GM19397 (cell line): ENCODE measurements around the gene DCAF7.

Experiments used
- ATAC-seq: cut with Tn5 transposase; IDR thresholded peaks from one replicate; pipeline ENCODE4 v1.9.1; 2021; ENCODE audit warnings: mild to moderate bottlenecking, moderate library complexity; ENCODE audit not compliant: unreplicated experiment

DCAF7 gene, protein sequence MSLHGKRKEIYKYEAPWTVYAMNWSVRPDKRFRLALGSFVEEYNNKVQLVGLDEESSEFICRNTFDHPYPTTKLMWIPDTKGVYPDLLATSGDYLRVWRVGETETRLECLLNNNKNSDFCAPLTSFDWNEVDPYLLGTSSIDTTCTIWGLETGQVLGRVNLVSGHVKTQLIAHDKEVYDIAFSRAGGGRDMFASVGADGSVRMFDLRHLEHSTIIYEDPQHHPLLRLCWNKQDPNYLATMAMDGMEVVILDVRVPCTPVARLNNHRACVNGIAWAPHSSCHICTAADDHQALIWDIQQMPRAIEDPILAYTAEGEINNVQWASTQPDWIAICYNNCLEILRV

DNA sequence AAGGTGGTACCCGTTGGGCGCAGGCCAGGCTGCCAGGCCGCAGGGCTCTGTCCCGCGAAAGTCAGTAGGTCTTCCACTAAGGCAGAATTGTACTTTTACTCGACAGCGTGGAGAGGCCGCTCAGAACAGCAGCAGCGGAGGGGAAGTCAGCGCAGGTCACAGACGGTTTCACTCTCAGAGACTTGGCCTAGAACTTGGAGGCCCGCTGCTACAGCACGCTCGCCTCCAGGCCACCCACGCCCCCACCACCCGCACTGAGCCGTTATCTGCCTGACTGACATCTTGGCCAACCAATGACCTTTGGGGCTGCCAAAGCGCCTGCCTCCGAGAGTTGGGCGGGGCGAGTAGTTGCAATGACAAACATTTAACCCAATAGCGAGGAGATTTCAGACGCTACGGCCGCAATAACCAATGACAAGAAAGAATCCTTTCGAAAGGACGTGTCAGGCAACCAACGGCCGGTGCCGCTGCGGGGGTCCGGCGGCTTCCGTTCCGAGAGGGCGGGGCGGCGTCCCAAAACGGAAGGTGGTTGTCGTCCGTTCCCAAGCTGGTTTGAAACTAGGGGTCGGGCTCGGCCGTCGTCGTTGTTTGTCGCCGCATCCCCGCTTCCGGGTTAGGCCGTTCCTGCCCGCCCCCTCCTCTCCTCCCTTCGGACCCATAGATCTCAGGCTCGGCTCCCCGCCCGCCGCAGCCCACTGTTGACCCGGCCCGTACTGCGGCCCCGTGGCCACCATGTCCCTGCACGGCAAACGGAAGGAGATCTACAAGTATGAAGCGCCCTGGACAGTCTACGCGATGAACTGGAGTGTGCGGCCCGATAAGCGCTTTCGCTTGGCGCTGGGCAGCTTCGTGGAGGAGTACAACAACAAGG lies at the start of gene DCAF7:
DCAF7 (plus strand) TSS at position 532 of the 871 bp plus-strand sequence; CDS start at position 733, 201 bp downstream.
- ATAC-seq = peak; percentile 94

DNA sequence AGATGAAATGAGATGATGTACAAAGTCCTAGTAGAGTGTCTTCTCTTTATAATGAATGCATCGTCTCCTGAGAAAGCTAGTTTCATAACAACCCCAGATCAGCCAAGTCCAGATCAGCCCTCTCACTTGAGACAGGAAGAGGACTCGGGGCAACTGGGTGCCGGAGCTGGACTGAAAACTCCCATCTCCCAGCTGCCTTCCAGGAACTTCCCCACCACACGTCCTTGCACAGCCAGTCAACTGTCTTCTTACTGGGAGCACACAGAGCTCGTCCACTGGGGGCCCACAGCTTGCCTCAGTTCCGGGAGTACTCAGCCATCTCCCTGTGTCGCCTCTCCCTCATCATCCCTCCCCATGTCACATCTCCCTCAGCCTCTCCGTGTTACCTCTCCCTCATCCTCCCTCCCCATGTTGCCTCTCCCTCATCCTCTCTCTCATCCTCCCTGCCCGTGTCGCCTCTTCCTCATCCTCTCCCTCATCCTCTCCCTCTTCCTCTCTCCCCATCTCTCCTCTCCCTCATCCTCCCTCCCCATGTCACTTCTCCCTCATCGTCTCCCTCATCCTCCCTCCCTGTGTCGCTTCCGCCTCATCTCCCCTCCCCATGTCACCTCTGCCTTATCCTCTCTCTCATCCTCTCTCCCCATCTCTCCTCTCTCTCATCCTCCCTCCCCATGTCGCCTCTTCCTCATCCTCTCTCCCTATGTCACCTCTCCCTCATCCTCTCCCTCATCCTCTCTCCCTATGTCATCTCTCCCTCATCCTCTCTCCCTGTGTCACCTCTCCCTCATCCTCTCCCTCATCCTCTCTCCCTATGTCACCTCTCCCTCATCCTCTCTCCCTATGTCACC lies 49.5 kb upstream of the DCAF7 start:
- ATAC-seq = no peak

DNA sequence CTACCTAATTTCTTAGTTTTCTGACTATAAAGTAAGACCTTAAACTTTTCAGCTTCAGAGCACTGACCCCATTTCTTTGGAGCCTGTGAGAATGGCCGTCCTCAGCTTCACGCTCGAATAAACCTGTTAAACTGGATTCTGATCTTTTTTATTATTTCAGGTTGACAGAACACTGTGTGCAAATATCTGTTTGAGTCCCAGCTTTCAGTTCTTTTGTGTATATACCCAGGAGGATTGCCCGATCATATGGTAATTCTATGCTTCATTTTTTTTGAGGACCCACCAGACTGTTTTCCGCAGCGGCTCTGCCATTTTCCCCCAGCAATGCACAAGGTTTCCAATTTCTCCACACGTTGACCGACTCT lies 47.0 kb upstream of the DCAF7 start:
- ATAC-seq = no peak

DNA sequence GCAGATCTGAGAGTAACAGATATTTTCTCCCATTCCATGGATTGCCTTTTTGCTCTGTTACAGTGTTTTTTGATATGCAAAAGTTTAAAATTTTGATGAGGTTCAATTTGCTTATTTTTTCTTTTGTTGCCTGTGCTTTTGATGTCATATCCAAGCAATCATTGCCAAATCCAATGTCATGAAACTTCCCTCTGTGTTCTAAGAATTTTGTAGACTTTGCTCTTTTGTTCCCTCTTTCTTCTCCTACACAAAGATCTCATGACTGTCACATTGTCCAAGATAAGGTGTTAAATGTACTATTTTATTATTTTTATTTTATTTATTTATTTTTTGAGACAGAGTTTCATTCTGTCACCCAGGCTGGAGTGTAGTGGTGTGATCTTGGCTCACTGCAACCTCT lies 46.0 kb upstream of the DCAF7 start:
- ATAC-seq = no peak

DNA sequence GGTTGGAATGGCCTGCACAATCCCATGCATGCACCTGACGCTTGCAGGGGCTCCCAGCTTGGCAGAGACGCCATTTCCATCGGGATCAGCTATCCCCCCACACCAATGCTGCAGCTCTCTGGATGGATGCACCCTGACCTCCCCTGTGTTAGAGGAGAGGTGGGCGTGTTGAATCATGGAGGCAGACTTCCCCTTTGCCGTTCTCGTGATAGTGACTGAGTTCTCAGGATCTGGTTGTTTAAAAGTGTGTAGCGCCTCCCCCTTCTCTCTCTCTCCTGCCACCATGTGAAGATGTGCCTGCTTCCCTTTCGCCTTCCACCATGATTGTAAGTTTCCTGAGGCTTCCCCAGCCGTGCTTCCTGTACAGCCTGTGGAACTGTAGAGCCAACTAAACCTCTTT lies 44.9 kb upstream of the DCAF7 start:
- no peak for ATAC-seq

DNA sequence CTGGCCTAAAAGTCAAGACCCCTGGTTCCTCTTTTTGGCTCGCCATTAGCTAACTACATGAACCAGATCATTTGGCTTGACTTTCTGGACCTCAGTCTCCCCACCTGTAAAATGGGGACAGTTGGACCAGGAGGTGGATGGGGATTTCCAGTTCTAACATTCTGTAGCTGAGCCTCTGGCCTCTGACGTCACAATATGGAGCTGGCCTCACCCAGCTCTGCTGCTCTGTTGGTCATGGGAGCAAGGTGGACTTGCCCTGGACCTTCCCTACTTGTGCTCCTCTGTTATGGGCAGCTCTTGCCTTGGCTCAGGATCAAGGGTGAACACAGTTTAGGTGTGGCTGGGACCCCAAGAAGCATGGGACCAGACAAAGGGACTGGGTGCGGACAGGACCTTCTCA lies 43.6 kb upstream of the DCAF7 start:
- no peak for ATAC-seq

DNA sequence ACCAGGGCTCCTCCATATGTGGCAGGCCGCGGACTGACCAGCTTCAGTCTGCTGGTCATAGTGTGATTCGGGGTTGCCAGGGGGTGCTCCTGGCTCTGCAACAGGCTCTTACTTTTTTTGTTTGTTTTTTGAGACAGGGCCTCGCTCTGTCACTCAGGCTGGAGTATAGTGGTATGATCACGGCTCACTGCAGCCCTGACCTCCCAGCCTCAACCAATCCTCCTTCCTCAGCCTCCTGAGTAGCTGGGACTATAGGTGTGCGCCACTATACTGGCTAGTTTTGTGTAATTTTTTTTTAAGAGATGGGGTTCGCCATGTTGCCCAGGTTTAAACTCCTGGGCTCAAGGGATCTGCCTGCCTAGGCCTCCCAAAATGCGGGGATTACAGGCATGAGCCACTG lies 38.9 kb upstream of the DCAF7 start:
- no peak for ATAC-seq

DNA sequence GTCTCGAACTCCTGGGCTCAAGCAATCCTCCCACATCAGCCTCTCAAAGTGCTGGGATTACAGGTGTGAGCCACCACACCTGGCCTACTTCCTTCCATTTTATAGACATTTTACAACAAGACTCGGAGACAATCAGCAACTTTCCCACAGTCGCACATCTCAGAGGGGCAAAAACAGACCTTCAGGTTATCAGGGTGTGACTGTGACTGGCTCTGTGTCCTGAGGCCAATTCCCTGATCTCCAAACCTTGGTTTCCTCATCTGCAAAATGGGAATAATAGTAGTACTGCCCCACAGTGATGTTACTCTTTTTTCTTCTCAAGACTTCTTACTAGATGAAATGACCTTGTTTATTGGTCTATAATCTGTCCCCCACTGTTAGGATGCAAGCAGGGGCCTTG lies 37.9 kb upstream of the DCAF7 start:
- no peak for ATAC-seq

DNA sequence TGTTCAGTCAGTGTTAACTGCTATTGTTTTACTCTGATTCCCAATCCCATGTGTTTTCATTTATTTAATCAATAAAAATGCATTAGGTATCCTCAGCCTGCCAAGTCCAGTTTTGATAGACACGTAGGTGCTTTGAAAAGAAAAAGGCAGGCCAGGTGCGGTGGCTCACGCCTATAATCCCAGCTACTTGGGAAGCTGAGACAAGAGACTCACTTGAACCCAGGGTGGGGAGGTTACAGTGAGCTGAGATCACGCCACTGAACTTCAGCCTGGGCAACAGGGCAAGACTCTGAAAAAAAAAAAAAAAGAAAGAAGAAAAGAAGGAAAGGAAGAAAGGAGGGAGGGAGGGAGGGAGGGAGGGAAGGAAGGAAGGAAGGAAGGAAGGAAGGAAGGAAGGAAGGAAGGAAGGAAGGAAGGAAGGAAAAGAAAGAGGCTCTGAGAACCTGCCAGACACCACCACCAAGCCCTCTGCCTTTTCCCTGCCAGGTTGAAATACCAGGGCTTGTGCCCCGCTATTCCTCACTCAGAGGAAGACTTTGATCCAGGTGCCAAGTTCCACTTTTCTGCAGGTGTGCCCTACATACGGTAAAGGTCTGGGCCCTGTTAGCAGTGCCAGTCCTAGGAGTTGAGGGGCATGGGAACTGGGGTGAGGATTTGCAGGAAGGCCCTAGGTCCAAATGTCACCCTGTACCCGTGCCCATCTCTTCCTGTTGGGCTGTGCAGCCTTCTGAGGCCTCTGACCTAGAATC lies 37.2 kb upstream of the DCAF7 start:
- ATAC-seq = no peak

DNA sequence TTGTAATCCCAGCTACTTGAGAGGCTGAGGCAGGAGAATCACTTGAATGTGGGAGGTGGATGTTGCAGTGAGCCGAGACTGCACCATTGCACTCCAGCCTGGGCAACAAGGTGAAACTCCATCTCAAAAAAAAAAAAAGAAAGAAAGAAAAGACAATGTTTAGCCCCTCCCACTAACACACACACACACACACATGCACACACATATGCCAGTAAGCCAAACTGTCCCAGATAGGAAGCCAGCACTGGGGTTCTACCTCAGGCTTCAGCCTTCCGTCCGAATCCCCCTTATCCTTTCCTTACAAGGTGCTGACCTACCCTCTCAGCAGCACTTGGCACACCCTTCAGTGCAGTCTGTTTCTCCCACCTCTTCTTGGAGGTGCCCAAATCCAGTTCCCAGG lies 35.8 kb upstream of the DCAF7 start:
- ATAC-seq = no peak

DNA sequence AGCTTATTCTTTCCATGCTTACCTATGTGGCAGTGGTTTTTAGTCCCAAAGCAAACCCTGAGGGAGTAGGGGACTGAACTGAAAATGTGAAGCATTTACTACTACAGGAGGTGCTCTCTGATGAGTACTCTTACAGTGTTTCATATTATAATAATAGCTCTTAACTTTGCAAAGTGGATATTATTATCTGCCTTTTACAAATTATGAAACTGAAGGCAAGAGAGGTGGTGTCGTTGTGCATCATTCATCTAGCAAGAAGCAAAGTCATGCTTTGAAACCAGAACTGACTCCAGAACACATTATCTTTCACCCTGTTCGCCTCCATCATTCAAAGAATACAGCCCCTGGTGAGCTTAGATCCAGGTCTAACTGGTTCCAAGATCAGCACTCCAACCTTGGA lies 35.3 kb upstream of the DCAF7 start:
- no peak for ATAC-seq

DNA sequence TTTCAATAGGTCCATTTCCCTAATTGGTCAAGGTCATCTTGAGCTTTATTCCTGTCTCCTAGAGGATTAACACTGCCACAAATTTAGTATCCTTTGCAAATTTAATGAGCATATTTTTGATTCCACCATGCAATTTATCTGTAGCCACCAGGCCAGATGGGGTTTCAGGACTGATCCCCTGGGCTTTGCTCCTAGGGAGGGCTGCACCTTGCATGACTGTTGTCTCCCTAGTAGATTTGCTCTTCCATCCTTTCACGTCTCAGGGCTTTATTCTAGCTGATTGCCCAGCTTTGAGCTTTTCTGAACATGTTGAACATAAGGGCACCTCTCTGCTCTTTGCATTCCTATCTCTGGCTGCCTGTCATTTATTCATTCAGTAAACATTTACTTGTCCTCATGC lies 34.9 kb upstream of the DCAF7 start:
- no peak for ATAC-seq

DNA sequence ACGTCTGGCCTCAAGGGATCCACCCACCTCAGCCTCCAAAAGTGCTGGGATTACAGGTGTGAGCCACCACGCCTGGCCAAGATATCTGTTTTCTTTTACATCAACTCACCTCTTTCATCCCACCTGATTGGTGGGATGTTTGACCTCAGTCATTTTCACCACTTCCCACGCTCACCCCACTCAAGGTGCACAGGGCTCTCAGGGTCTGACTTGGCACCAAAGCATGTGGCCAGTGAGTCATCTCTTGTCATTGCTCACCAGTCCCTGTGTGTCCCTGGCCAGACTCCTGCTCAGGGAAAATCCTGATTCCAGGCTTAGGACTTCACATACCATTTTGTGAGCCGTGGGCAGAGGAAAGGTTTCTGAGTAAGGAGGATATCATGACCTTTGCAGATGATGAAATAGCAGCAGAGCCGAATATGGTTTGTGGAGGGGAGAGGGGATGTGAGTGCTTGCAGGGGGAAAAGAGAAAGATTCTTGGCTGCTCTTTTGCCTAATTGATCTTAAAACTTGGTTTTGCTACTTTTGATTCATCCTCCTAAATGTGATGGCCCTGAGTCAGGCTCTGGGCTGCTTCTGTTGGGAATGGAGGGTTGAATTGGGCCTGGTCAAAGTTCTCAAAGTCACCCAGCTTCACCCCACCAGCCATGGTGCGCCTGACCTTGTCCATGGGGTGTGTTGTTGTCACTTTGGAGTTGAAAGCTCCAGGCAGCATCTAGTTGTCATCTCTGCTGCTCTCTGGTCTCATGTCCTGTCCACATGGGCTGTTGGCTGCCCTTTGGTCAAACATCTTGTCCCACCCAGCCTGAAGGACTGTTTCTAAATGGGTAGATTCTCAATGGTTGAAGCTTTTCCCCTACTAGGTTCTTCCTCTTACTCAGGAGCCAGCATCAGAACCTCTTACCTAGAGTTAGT lies 33.1 kb upstream of the DCAF7 start:
- no peak for ATAC-seq

DNA sequence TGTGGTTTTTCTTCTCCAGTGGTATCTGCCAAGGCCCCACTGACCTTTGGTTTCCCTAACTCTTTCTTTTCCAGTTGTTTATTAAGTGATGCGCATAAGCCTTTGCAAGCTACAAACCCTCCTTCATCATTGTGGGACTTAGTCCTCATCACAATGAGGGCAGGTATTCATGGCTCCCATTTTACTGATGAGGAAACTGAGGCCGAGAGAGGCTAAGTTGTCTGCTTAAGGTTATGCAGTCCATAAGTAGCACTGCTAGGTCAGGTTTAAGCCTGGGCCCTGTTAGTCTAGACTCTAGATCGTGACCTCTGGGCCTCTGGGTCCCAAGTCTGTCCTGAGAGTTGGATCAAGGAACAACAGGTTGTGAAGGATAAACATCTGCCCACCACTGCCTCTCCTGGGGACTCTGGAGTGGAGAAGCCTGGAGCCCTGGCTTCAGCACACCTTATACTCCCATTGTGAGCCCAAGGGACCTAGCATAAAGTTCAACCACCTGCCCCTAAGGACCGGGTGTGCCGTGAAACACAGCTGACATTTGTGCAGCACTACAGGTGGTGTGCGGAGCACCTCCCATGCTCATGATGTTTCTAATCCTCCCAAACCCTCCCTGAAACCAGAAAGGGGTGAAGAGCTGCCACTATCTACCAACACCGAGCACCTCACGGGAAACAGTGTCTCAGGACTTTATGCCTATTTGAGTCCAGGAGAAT lies 32.3 kb upstream of the DCAF7 start:
- no peak for ATAC-seq

DNA sequence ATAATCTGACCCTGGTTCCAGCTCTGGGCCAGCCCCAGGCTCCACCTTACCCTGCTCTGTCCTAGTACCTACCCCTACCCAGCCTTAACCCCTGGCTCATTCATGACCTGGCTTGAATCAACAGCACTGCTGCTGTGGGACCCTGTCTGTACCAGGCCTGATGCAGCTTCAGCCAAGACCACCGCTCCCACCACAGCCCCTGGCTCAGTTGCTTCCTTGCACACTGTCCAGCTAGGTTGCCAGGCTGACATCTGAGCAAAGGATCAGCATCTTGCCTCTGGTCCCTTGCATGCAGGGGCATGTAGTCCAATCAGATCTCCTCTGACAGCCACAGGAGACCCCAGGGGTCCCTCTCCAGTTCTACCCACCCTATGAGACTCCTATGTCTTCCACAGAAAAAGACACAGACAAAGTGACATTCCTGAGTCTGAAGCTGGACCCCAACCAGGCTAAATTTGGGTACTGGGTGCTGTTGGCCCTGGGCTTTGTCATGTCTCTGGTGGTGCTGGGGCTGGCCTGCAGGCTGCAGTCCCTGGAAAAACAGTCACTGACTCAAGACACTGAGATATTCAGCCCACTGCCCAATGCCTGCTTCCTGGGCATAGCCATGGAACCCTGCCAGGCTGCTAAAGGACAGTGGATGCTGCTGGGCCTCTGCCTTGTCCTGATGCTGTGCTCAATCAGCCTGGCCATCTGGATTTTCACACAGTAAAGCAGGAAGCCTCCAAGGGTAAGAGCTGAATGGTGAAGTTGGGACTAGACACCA lies 31.0 kb upstream of the DCAF7 start:
- no peak for ATAC-seq

DNA sequence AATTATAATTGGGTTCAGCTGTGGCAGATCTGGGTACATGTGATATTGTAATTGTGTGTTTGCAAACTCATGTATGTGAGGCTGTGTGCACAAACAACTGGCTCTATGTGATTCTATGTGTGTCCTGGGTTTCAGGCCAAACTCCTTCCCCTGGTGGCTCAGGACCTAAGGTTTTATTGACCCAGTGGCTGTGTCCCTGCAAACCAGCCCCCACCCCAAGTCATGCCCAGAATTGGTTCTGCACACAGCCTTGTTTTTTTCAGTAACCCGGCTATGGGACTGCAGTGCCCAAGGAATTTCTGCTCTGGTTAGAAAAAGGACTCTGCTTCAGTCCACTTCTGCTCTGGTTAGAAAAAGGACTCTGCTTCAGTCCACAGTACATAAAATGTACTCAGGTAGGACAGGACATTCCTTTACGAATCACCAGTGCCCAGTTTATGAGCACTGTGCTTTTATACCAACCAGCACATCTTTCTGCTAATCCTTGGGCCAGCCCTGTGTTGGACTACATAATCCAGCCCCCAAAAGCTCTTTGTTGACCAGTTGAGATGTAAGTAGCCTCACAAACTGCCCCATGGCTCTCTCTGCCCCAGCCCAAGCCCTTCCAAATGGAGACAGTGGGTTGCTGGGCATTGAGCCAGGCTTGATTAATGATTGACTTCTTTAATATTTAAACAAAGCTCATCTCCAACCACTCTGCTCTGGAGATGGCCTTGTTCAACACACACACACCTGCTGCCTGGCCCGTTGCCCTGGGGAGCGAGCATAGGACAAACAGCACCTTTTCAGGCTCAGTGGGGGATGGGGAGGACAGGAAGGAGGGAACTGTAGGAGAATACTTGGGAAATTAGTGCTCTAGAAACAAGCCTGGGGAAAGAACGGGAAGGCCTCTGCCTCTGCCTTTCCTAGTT lies 30.1 kb upstream of the DCAF7 start:
- ATAC-seq = no peak

DNA sequence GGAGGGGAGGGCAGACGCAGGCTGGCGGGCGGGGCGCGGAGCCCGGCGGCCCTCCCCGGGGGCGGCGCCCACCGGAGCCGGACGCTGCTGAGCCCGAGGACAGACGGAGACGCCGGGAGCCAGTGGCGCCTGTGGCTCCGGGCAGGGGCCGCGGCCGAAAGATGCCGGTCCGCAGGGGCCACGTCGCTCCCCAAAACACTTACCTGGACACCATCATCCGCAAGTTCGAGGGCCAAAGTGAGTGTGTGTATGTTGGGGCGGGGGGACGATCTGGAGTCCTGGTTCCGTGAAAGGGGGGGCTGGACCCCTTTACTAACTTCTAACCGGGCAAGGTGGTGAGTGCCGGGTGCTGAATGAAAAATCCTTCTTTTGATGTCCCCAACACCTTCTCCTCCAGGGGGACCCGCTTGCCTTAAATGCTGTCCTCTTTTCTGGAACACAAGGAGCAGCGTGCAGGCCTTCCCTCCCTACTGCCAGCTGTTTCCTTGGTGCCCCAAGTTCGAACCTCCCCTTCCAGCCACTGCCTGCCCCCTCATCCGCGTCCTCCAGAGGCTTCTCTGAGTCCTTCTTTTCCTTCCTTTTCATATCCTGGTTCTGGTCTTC lies 26.9 kb upstream of the DCAF7 start, which contains the start of gene KCNH6:
KCNH6 (plus strand) TSS at position 106 of the 603 bp plus-strand sequence; CDS start at position 162, 56 bp downstream.
- ATAC-seq = no peak
